ENCODE results near the gene BBS5.
"Not testable (repeated sequence)": the region's sequence is repeated elsewhere in the genome, so short reads cannot be mapped to it uniquely, and the experiment has no call there.

The BBS5 gene

GRCh38 chr2:169526451-169526850 is 47.2 kb downstream of the BBS5 start:
- no peak for DNase-seq
- no peak for TF ChIP-seq CTCF (IDR thresholded peaks at IDR 0.05)
- intact Hi-C loops (cut with DNase I; ENCODE audit: low total_unique reads), result no loop called here

GRCh38 chr2:169528271-169528701 is 49.0 kb downstream of the BBS5 start:
- peaks cover 0 to 34% (median 0%) of the 10 kb centered on the region in 3 donors for H3K36me3 ChIP-seq

More at GRCh38 chr2:169526451-169526850, 47.2 kb downstream of the BBS5 start:
- Histone ChIP-seq H3K4me1 (no peaks in the 10 kb centered on the region), H3K9me3 (no peaks in the 10 kb centered on the region), H3K27ac (no peak overlapping the region), H3K27me3 (no peaks in the 10 kb centered on the region), H3K4me3 (no peak overlapping the region), H3K36me3 (peaks cover 0 to 32% (median 2%) of the 10 kb centered on the region in 3 donors)

GRCh38 chr2:169539460-169539859 is 60.2 kb downstream of the BBS5 start:
- peaks cover 8 to 30% (median 17%) of the 10 kb centered on the region in 3 donors for H3K36me3 ChIP-seq
- DNase-seq; H3K9me3 ChIP-seq; H3K27ac ChIP-seq; H3K4me1 ChIP-seq; H3K27me3 ChIP-seq; H3K4me3 ChIP-seq; intact Hi-C loops (cut with DNase I; ENCODE audit: low total_unique reads): not testable (repeated sequence)

More at GRCh38 chr2:169528271-169528701, 49.0 kb downstream of the BBS5 start:
- Histone ChIP-seq H3K4me1 (no peaks in the 10 kb centered on the region), H3K9me3 (no peaks in the 10 kb centered on the region), H3K27ac (no peak overlapping the region), H3K27me3 (no peaks in the 10 kb centered on the region), H3K4me3 (no peak overlapping the region)
- peak; percentile 66 to 80 for TF ChIP-seq CTCF (IDR thresholded peaks at IDR 0.05)
- intact Hi-C loops (cut with DNase I; ENCODE audit: low total_unique reads), result no loop called here
- peak; percentile 62 to 70 for DNase-seq

GRCh38 chr2:169540146-169540545 is 60.9 kb downstream of the BBS5 start:
- Histone ChIP-seq H3K36me3 (peaks cover 10 to 26% (median 18%) of the 10 kb centered on the region in 3 donors), H3K4me1 (no peaks in the 10 kb centered on the region), H3K4me3 (no peak overlapping the region), H3K9me3 (no peaks in the 10 kb centered on the region), H3K27me3 (no peaks in the 10 kb centered on the region), H3K27ac (no peak overlapping the region)
- intact Hi-C loops (cut with DNase I; ENCODE audit: low total_unique reads), result no loop called here
- DNase-seq, result no peak
- TF ChIP-seq CTCF (IDR thresholded peaks at IDR 0.05), result no peak

- Histone ChIP-seq H3K9me3 (no peaks in the 10 kb centered on the region), H3K27me3 (no peaks in the 10 kb centered on the region), H3K36me3 (peaks cover 10 to 34% (median 18%) of the 10 kb centered on the region in 3 donors), H3K27ac (no peak overlapping the region), H3K4me1 (no peaks in the 10 kb centered on the region), H3K4me3 (no peak overlapping the region)
- no peak for TF ChIP-seq CTCF (IDR thresholded peaks at IDR 0.05)
- intact Hi-C loops (cut with DNase I; ENCODE audit: low total_unique reads), result no loop called here
- DNase-seq, result no peak
Observed at GRCh38 chr2:169542433-169542832, 63.1 kb downstream of the BBS5 start.

GRCh38 chr2:169546756-169547155 is 67.5 kb downstream of the BBS5 start:
- no peak for DNase-seq
- no peaks in the 10 kb centered on the region for H3K4me1 ChIP-seq
- peaks cover 10 to 23% (median 14%) of the 10 kb centered on the region in 3 donors for H3K36me3 ChIP-seq
- no peak for TF ChIP-seq CTCF (IDR thresholded peaks at IDR 0.05)
- no peak overlapping the region for H3K4me3 ChIP-seq
- no peaks in the 10 kb centered on the region for H3K9me3 ChIP-seq
- no peak overlapping the region for H3K27ac ChIP-seq
- no peaks in the 10 kb centered on the region for H3K27me3 ChIP-seq
- intact Hi-C loops (cut with DNase I; ENCODE audit: low total_unique reads), result no loop called here
